ENCODE data around the gene DOCK1.

DOCK1 gene

GRCh38 chr10:127118034-127118433 lies 212.8 kb downstream of the DOCK1 start:
- Histone ChIP-seq H3K4me2 (ENCODE audit: insufficient read depth, low read length, poor library complexity, severe bottlenecking) (no peak overlapping the region), H4K8ac (ENCODE audit: low read depth, low read length) (no peak overlapping the region), H2BK15ac (ENCODE audit: low read length) (no peak overlapping the region), H3K23ac (ENCODE audit: low read depth, low read length, poor library complexity) (no peak overlapping the region), H3K9me3 (replicated peaks in 1 of 2; ENCODE audit: control insufficient read depth in 2 of 2, insufficient read depth in 1 of 2, low read depth in 1 of 2, low read length in 2 of 2) (no peaks in the 10 kb centered on the region), H3K4ac (ENCODE audit: low read length) (no peak overlapping the region), H2AFZ (ENCODE audit: low read length) (no peak overlapping the region), H3K27ac (replicated peaks; ENCODE audit: low read length) (no peak overlapping the region), H3K18ac (ENCODE audit: low read length) (no peak overlapping the region), H3K4me1 (ENCODE audit: control insufficient read depth in 2 of 2, insufficient read depth in 1 of 2, low read depth in 1 of 2, low read length in 2 of 2) (no peaks in the 10 kb centered on the region), H2BK120ac (ENCODE audit: low read depth, low read length) (no peak overlapping the region), H4K91ac (ENCODE audit: low read depth, low read length, poor library complexity) (no peak overlapping the region), H3K36me3 (replicated peaks in 1 of 2; ENCODE audit: control insufficient read depth in 2 of 2, insufficient read depth in 2 of 2, low read length in 2 of 2) (peaks cover 0 to 30% of the 10 kb centered on the region in 2 donors), H2BK5ac (ENCODE audit: low read length) (no peak overlapping the region), H3K27me3 (ENCODE audit: control insufficient read depth in 3 of 3, insufficient read depth in 3 of 3, low read depth in 1 of 3, low read length in 3 of 3) (no peaks in the 10 kb centered on the region), H3K14ac (ENCODE audit: low read length) (no peak overlapping the region), H2AK5ac (ENCODE audit: low read depth, low read length) (no peak overlapping the region), H3K79me1 (ENCODE audit: low read depth, low read length) (no peaks in the 10 kb centered on the region), H2BK12ac (ENCODE audit: low read length) (no peak overlapping the region), H3K9ac (ENCODE audit: low read depth, low read length, poor library complexity) (no peak overlapping the region), H3K4me3 (ENCODE audit: low read length in 2 of 2) (no peak overlapping the region)
- DNase-seq (ENCODE audit: low spot score): no peak

DNA sequence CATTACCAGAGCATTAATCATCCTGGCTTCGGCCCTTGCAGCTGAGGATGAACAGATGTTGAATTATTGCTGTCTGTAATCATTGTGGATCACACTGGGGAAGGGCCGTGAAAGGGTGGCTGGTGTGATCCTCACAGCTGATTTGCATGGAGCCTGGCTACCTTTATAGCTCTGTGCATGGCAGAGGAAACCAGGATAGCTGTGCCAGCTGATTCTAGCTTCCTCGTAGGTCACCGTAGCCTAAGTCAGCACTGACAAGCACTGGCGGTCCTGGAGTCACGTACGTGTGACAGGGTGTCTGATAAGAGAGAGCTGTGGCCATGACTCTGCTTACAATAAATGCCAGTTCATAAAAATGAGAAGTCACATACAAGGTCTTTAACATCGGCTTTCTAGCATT lies 214.7 kb downstream of the DOCK1 start:
- no peak for DNase-seq (ENCODE audit: low spot score)
- no CpG with 5 or more reads among the region's 8 CpGs for WGBS, 2 donors (ENCODE audit: extremely low coverage in 2 of 2, insufficient read length in 2 of 2, insufficient replicate concordance in 1 of 2)

GRCh38 chr10:127122831-127123230 lies 217.6 kb downstream of the DOCK1 start:
- no peak overlapping the region for H2BK15ac ChIP-seq (ENCODE audit: low read length)
- H3K79me1 ChIP-seq (ENCODE audit: low read depth, low read length): no peaks in the 10 kb centered on the region
- H3K4me1 ChIP-seq (ENCODE audit: control insufficient read depth in 2 of 2, insufficient read depth in 1 of 2, low read depth in 1 of 2, low read length in 2 of 2): no peaks in the 10 kb centered on the region
- no peak overlapping the region for H2AK5ac ChIP-seq (ENCODE audit: low read depth, low read length)
- no peaks in the 10 kb centered on the region for H3K9me3 ChIP-seq (replicated peaks in 1 of 2; ENCODE audit: control insufficient read depth in 2 of 2, insufficient read depth in 1 of 2, low read depth in 1 of 2, low read length in 2 of 2)
- no peak overlapping the region for H2BK12ac ChIP-seq (ENCODE audit: low read length)
- H3K4me2 ChIP-seq (ENCODE audit: insufficient read depth, low read length, poor library complexity, severe bottlenecking): no peak overlapping the region
- H3K14ac ChIP-seq (ENCODE audit: low read length): no peak overlapping the region
- H3K23ac ChIP-seq (ENCODE audit: low read depth, low read length, poor library complexity): no peak overlapping the region
- DNase-seq (ENCODE audit: low spot score): no peak
- peaks cover 0 to 43% of the 10 kb centered on the region in 2 donors for H3K36me3 ChIP-seq (replicated peaks in 1 of 2; ENCODE audit: control insufficient read depth in 2 of 2, insufficient read depth in 2 of 2, low read length in 2 of 2)
- H2AFZ ChIP-seq (ENCODE audit: low read length): no peak overlapping the region
- H3K18ac ChIP-seq (ENCODE audit: low read length): no peak overlapping the region
- H3K27ac ChIP-seq (replicated peaks; ENCODE audit: low read length): no peak overlapping the region
- H3K4me3 ChIP-seq (ENCODE audit: low read length in 2 of 2): no peak overlapping the region
- no peak overlapping the region for H3K9ac ChIP-seq (ENCODE audit: low read depth, low read length, poor library complexity)
- no peaks in the 10 kb centered on the region for H3K27me3 ChIP-seq (ENCODE audit: control insufficient read depth in 3 of 3, insufficient read depth in 3 of 3, low read depth in 1 of 3, low read length in 3 of 3)
- no peak overlapping the region for H3K4ac ChIP-seq (ENCODE audit: low read length)
- H4K91ac ChIP-seq (ENCODE audit: low read depth, low read length, poor library complexity): no peak overlapping the region
- no peak overlapping the region for H2BK5ac ChIP-seq (ENCODE audit: low read length)
- no peak overlapping the region for H4K8ac ChIP-seq (ENCODE audit: low read depth, low read length)
- no peak overlapping the region for H2BK120ac ChIP-seq (ENCODE audit: low read depth, low read length)
- no CpG with 5 or more reads among the region's 4 CpGs for WGBS, 2 donors (ENCODE audit: extremely low coverage in 2 of 2, insufficient read length in 2 of 2, insufficient replicate concordance in 1 of 2)

More for the DNA sequence above, 214.7 kb downstream of the DOCK1 start:
- H3K23ac ChIP-seq (ENCODE audit: low read depth, low read length, poor library complexity): no peak overlapping the region
- H4K8ac ChIP-seq (ENCODE audit: low read depth, low read length): no peak overlapping the region
- no peak overlapping the region for H2BK15ac ChIP-seq (ENCODE audit: low read length)
- no peak overlapping the region for H3K4me3 ChIP-seq (ENCODE audit: low read length in 2 of 2)
- H2AK5ac ChIP-seq (ENCODE audit: low read depth, low read length): no peak overlapping the region
- H2AFZ ChIP-seq (ENCODE audit: low read length): no peak overlapping the region
- no peak overlapping the region for H2BK5ac ChIP-seq (ENCODE audit: low read length)
- no peak overlapping the region for H3K27ac ChIP-seq (replicated peaks; ENCODE audit: low read length)
- H3K9me3 ChIP-seq (replicated peaks in 1 of 2; ENCODE audit: control insufficient read depth in 2 of 2, insufficient read depth in 1 of 2, low read depth in 1 of 2, low read length in 2 of 2): no peaks in the 10 kb centered on the region
- no peak overlapping the region for H2BK120ac ChIP-seq (ENCODE audit: low read depth, low read length)
- no peaks in the 10 kb centered on the region for H3K4me1 ChIP-seq (ENCODE audit: control insufficient read depth in 2 of 2, insufficient read depth in 1 of 2, low read depth in 1 of 2, low read length in 2 of 2)
- H2BK12ac ChIP-seq (ENCODE audit: low read length): no peak overlapping the region
- peaks cover 0 to 24% of the 10 kb centered on the region in 2 donors for H3K36me3 ChIP-seq (replicated peaks in 1 of 2; ENCODE audit: control insufficient read depth in 2 of 2, insufficient read depth in 2 of 2, low read length in 2 of 2)
- no peak overlapping the region for H3K14ac ChIP-seq (ENCODE audit: low read length)
- no peak overlapping the region for H3K9ac ChIP-seq (ENCODE audit: low read depth, low read length, poor library complexity)
- H3K4me2 ChIP-seq (ENCODE audit: insufficient read depth, low read length, poor library complexity, severe bottlenecking): no peak overlapping the region
- no peak overlapping the region for H3K18ac ChIP-seq (ENCODE audit: low read length)
- H4K91ac ChIP-seq (ENCODE audit: low read depth, low read length, poor library complexity): no peak overlapping the region
- H3K4ac ChIP-seq (ENCODE audit: low read length): no peak overlapping the region
- H3K79me1 ChIP-seq (ENCODE audit: low read depth, low read length): no peaks in the 10 kb centered on the region
- no peaks in the 10 kb centered on the region for H3K27me3 ChIP-seq (ENCODE audit: control insufficient read depth in 3 of 3, insufficient read depth in 3 of 3, low read depth in 1 of 3, low read length in 3 of 3)

- no peak overlapping the region for H3K23ac ChIP-seq (ENCODE audit: low read depth, low read length, poor library complexity)
- H3K4me1 ChIP-seq (ENCODE audit: control insufficient read depth in 2 of 2, insufficient read depth in 1 of 2, low read depth in 1 of 2, low read length in 2 of 2): no peaks in the 10 kb centered on the region
- H2BK5ac ChIP-seq (ENCODE audit: low read length): no peak overlapping the region
- no peak overlapping the region for H3K9ac ChIP-seq (ENCODE audit: low read depth, low read length, poor library complexity)
- H3K79me1 ChIP-seq (ENCODE audit: low read depth, low read length): no peaks in the 10 kb centered on the region
- H3K4ac ChIP-seq (ENCODE audit: low read length): no peak overlapping the region
- no peak overlapping the region for H2AK5ac ChIP-seq (ENCODE audit: low read depth, low read length)
- peaks cover 0 to 49% of the 10 kb centered on the region in 2 donors for H3K36me3 ChIP-seq (replicated peaks in 1 of 2; ENCODE audit: control insufficient read depth in 2 of 2, insufficient read depth in 2 of 2, low read length in 2 of 2)
- no peak overlapping the region for H3K27ac ChIP-seq (replicated peaks; ENCODE audit: low read length)
- no peak overlapping the region for H2AFZ ChIP-seq (ENCODE audit: low read length)
- no peak for DNase-seq (ENCODE audit: low spot score)
- H3K27me3 ChIP-seq (ENCODE audit: control insufficient read depth in 3 of 3, insufficient read depth in 3 of 3, low read depth in 1 of 3, low read length in 3 of 3): no peaks in the 10 kb centered on the region
- no peak overlapping the region for H4K8ac ChIP-seq (ENCODE audit: low read depth, low read length)
- H3K4me3 ChIP-seq (ENCODE audit: low read length in 2 of 2): no peak overlapping the region
- no peak overlapping the region for H4K91ac ChIP-seq (ENCODE audit: low read depth, low read length, poor library complexity)
- no peaks in the 10 kb centered on the region for H3K9me3 ChIP-seq (replicated peaks in 1 of 2; ENCODE audit: control insufficient read depth in 2 of 2, insufficient read depth in 1 of 2, low read depth in 1 of 2, low read length in 2 of 2)
- WGBS, 2 donors (ENCODE audit: extremely low coverage in 2 of 2, insufficient read length in 2 of 2, insufficient replicate concordance in 1 of 2): no CpG with 5 or more reads among the region's 6 CpGs
- no peak overlapping the region for H3K18ac ChIP-seq (ENCODE audit: low read length)
- H2BK12ac ChIP-seq (ENCODE audit: low read length): no peak overlapping the region
- no peak overlapping the region for H2BK120ac ChIP-seq (ENCODE audit: low read depth, low read length)
- H3K14ac ChIP-seq (ENCODE audit: low read length): no peak overlapping the region
- no peak overlapping the region for H2BK15ac ChIP-seq (ENCODE audit: low read length)
- H3K4me2 ChIP-seq (ENCODE audit: insufficient read depth, low read length, poor library complexity, severe bottlenecking): no peak overlapping the region
These were observed 218.4 kb downstream of the DOCK1 start for GRCh38 chr10:127123626-127124025.

All from neuronal stem cell (in vitro differentiated cells).